ENCODE results near the gene ZFYVE1.

Gene ZFYVE1

GRCh38 chr14:72982146-72982708, 44.7 kb downstream of the ZFYVE1 start:
- Histone ChIP-seq H3K27me3 (replicated peaks; ENCODE audit: insufficient read depth, low read length) (no peaks in the 10 kb centered on the region), H2AFZ (ENCODE audit: low read length) (no peak overlapping the region), H3F3A (ENCODE audit: insufficient read depth, low read length) (no peaks in the 10 kb centered on the region), H3K9me3 (replicated peaks; ENCODE audit: insufficient read depth, low read length) (no peaks in the 10 kb centered on the region), H4K20me1 (ENCODE audit: insufficient read depth, low read length) (no peaks in the 10 kb centered on the region), H3K79me2 (ENCODE audit: low read length) (no peaks in the 10 kb centered on the region), H3K4me1 (ENCODE audit: low read length) (no peaks in the 10 kb centered on the region), H3K4me3 (ENCODE audit: low read length) (no peak overlapping the region), H3K4me2 (ENCODE audit: low read depth, low read length) (no peak overlapping the region), H3K27ac (ENCODE audit: low read length) (no peak overlapping the region), H3K36me3 (replicated peaks; ENCODE audit: insufficient read depth, low read length) (no peaks in the 10 kb centered on the region), H3K9me2 (replicated peaks; ENCODE audit: insufficient read depth, low read length) (no peaks in the 10 kb centered on the region), H3K9ac (ENCODE audit: low read length) (no peak overlapping the region)
- no peak for TF ChIP-seq EZH2 (optimal IDR thresholded peaks at IDR 0.05; ENCODE audit: low read depth, low read length)
- TF ChIP-seq EZH2phosphoT487 (IDR thresholded peaks at IDR 0.05; ENCODE audit: low read length): no peak
- no peak for TF ChIP-seq CTCF (IDR thresholded peaks at IDR 0.05; ENCODE audit: low read length)
- no peak for DNase-seq

DNA sequence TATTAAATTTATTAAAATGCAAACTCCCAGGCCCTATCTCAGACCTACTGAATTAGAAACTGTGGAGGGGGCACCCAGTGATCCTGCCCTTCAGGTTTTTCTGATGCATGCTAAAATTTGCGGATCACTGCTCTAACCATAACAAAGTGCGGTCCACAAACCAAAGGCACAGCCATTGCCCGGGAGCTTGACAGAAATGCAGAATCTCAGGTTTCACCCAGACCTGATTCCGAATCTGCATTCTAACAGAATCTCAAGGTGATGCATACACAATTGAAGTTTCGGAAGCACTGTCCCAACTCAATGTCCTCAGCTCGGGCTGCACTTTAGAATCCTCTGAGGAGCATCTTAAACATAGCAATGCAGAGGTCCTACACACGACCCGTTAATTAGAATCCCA, 46.0 kb downstream of the ZFYVE1 start:
- no peak overlapping the region for H3K9ac ChIP-seq (ENCODE audit: low read length)
- no peak for TF ChIP-seq CTCF (IDR thresholded peaks at IDR 0.05; ENCODE audit: low read length)
- TF ChIP-seq EZH2phosphoT487 (IDR thresholded peaks at IDR 0.05; ENCODE audit: low read length): no peak
- no peak for TF ChIP-seq EZH2 (optimal IDR thresholded peaks at IDR 0.05; ENCODE audit: low read depth, low read length)
- H3K4me2 ChIP-seq (ENCODE audit: low read depth, low read length): no peak overlapping the region
- H3K9me3 ChIP-seq (replicated peaks; ENCODE audit: insufficient read depth, low read length): no peaks in the 10 kb centered on the region
- H4K20me1 ChIP-seq (ENCODE audit: insufficient read depth, low read length): no peaks in the 10 kb centered on the region
- no peak overlapping the region for H3K27ac ChIP-seq (ENCODE audit: low read length)
- no peaks in the 10 kb centered on the region for H3K79me2 ChIP-seq (ENCODE audit: low read length)
- H3K4me1 ChIP-seq (ENCODE audit: low read length): no peaks in the 10 kb centered on the region
- no peak overlapping the region for H3K4me3 ChIP-seq (ENCODE audit: low read length)
- DNase-seq: no peak
- H3F3A ChIP-seq (ENCODE audit: insufficient read depth, low read length): no peaks in the 10 kb centered on the region
- no peaks in the 10 kb centered on the region for H3K9me2 ChIP-seq (replicated peaks; ENCODE audit: insufficient read depth, low read length)
- no peak overlapping the region for H2AFZ ChIP-seq (ENCODE audit: low read length)
- no peaks in the 10 kb centered on the region for H3K27me3 ChIP-seq (replicated peaks; ENCODE audit: insufficient read depth, low read length)
- H3K36me3 ChIP-seq (replicated peaks; ENCODE audit: insufficient read depth, low read length): no peaks in the 10 kb centered on the region

DNA sequence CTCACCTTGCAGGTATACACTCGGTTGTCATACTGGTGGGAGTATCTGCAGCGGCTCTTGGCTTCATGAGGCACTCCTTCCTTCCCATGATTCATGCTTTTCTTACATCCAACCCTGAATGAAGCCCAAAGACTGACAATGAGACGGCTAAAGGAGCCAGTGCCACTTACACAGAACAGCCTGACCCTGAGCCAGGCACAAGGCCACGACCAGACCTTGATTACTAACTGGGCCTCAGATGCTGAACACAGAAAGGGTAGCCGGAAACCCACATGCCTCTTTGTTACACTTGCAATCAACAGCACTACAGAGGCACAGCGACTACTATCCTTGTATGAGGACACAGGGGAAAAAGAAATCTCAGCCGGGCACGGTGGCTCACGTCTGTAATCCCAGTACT, 48.0 kb downstream of the ZFYVE1 start:
- Histone ChIP-seq H3K27ac (ENCODE audit: low read length) (no peak overlapping the region), H4K20me1 (ENCODE audit: insufficient read depth, low read length) (no peaks in the 10 kb centered on the region), H3K9me3 (replicated peaks; ENCODE audit: insufficient read depth, low read length) (no peaks in the 10 kb centered on the region), H3K4me3 (ENCODE audit: low read length) (no peak overlapping the region), H3K27me3 (replicated peaks; ENCODE audit: insufficient read depth, low read length) (no peaks in the 10 kb centered on the region), H3K9me2 (replicated peaks; ENCODE audit: insufficient read depth, low read length) (no peaks in the 10 kb centered on the region), H3K9ac (ENCODE audit: low read length) (no peak overlapping the region), H3K36me3 (replicated peaks; ENCODE audit: insufficient read depth, low read length) (no peaks in the 10 kb centered on the region), H3K4me1 (ENCODE audit: low read length) (no peaks in the 10 kb centered on the region), H3F3A (ENCODE audit: insufficient read depth, low read length) (no peaks in the 10 kb centered on the region), H3K4me2 (ENCODE audit: low read depth, low read length) (no peak overlapping the region), H2AFZ (ENCODE audit: low read length) (no peak overlapping the region), H3K79me2 (ENCODE audit: low read length) (no peaks in the 10 kb centered on the region)
- DNase-seq: no peak
- TF ChIP-seq EZH2phosphoT487 (IDR thresholded peaks at IDR 0.05; ENCODE audit: low read length): no peak
- no peak for TF ChIP-seq CTCF (IDR thresholded peaks at IDR 0.05; ENCODE audit: low read length)
- no peak for TF ChIP-seq EZH2 (optimal IDR thresholded peaks at IDR 0.05; ENCODE audit: low read depth, low read length)
